ENCODE measurements around the gene IP6K2. TPM values are rescaled to one million over a fixed set of nuclear protein-coding genes. Genes with fewer than 3 reads are reported as not detected.

Gene IP6K2
- total and polyA plus RNA-seq, 2 experiments from 2014 or later = 97.0 to 97.4 TPM

- ATAC-seq = no peak
- Mint-ChIP-seq H3K27me3 (ENCODE audit: insufficient read depth, low read depth, poor library complexity) (peaks cover 22% of the 10 kb centered on the region), H3K9me3 (no peaks in the 10 kb centered on the region; the same call in 2 of the 3 replicates)
Measured at GRCh38 chr3:48652923-48653715, 63.9 kb downstream of the IP6K2 start.

More at GRCh38 chr3:48652923-48653715, 63.9 kb downstream of the IP6K2 start:
- H3K36me3 ChIP-seq (ENCODE audit: insufficient read depth) = no peaks in the 10 kb centered on the region
- H3K4me3 ChIP-seq = no peak overlapping the region
- no peak for DNase-seq (ENCODE audit: low spot score)
- H3K4me3 Mint-ChIP-seq = no peak overlapping the region
- H3K27ac Mint-ChIP-seq = no peak overlapping the region
- peaks cover 3% of the 10 kb centered on the region; the same call in 1 of the 2 replicates for H3K4me1 ChIP-seq (ENCODE audit: insufficient read depth)
- H3K4me1 Mint-ChIP-seq = peaks cover 10% of the 10 kb centered on the region; the same call in 2 of the 3 replicates
- peaks cover 37% of the 10 kb centered on the region for H3K36me3 Mint-ChIP-seq (ENCODE audit: low read depth)
- no peak overlapping the region for H3K4me2 ChIP-seq
- no peak for TF ChIP-seq ZNF331 (CRISPR knock-in tag; IDR thresholded peaks at IDR 0.05; ENCODE audit: low read depth)
- no peak for TF ChIP-seq ZNF114 (CRISPR knock-in tag; IDR thresholded peaks at IDR 0.05)
- no peak for TF ChIP-seq EZH2 (IDR thresholded peaks at IDR 0.05; ENCODE audit: low read depth, unreplicated experiment)
- no peak for TF ChIP-seq POLR2AphosphoS5 (IDR thresholded peaks at IDR 0.05; ENCODE audit: low read depth)
- no peak for TF ChIP-seq STAT1 (IDR thresholded peaks at IDR 0.05; ENCODE audit: unreplicated experiment)
- no peak for TF ChIP-seq REST (IDR thresholded peaks at IDR 0.05; ENCODE audit: unreplicated experiment)
- TF ChIP-seq NANOG (IDR thresholded peaks at IDR 0.05; ENCODE audit: borderline replicate concordance) = no peak
- TF ChIP-seq ETS1 (IDR thresholded peaks at IDR 0.05) = no peak
- TF ChIP-seq CREB1 (CRISPR knock-in tag; IDR thresholded peaks at IDR 0.05; ENCODE audit: low read depth) = no peak
- no peak for TF ChIP-seq EZH2phosphoT487 (IDR thresholded peaks at IDR 0.05; ENCODE audit: unreplicated experiment)
- TF ChIP-seq ZNF462 (CRISPR knock-in tag; IDR thresholded peaks at IDR 0.05) = no peak
- no peak for TF ChIP-seq CTCF (conservative IDR thresholded peaks at IDR 0.05; ENCODE audit: low read depth in 2 of 2)
- no peak for TF ChIP-seq JUNB (IDR thresholded peaks at IDR 0.05; ENCODE audit: unreplicated experiment)
- H3K27me3 ChIP-seq (ENCODE audit: insufficient read depth) = no peaks in the 10 kb centered on the region
- no peak overlapping the region for H2AFZ ChIP-seq
- no peaks in the 10 kb centered on the region for H3K79me2 ChIP-seq (replicated peaks; ENCODE audit: insufficient read depth)
- H3K9me2 ChIP-seq (ENCODE audit: insufficient read depth) = no peaks in the 10 kb centered on the region
- H3F3A ChIP-seq (replicated peaks; ENCODE audit: low read depth) = peaks cover 20% of the 10 kb centered on the region
- H4K20me1 ChIP-seq (replicated peaks; ENCODE audit: insufficient read depth) = 0 out of 2 replicates have a peak, but pooled peaks cover 3% of the 10 kb centered on the region
- H3K27ac ChIP-seq (ENCODE audit: low read depth) = no peak overlapping the region

All from GM23338 (cell line).